Measurements from ENCODE around the gene PVR.
"Not testable (repeated sequence)": the region's sequence is repeated elsewhere in the genome, so short reads cannot be mapped to it uniquely, and the experiment has no call there.

PVR gene

DNA sequence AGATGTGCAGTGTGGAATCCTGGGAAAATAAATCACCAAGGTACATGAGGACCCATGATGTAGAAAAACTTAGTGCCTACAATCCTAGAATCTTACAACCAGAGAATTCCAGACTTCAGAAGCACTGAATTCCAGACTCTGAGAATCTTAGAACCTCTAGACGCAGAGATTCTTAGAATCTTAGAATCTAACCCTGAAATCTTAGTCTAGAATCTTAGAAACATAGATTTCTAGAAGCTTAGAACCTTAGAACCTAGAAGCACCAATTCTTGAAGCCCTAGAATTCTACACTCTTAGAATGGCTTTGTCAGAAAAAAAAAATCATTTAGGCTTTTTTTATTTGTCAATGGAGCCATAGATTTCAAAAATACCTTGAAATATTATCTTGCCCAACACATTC is 61.3 kb downstream of the PVR start:
- H3K36me3 Mint-ChIP-seq: no peaks in the 10 kb centered on the region
- no peaks in the 10 kb centered on the region for H3K4me1 Mint-ChIP-seq (ENCODE audit: low read depth)
- no peak overlapping the region for H3K27ac Mint-ChIP-seq
- H3K4me3 Mint-ChIP-seq: no peak overlapping the region
- no peaks in the 10 kb centered on the region for H3K27me3 Mint-ChIP-seq
- H3K9me3 Mint-ChIP-seq (ENCODE audit: low read depth): no peaks in the 10 kb centered on the region

DNA sequence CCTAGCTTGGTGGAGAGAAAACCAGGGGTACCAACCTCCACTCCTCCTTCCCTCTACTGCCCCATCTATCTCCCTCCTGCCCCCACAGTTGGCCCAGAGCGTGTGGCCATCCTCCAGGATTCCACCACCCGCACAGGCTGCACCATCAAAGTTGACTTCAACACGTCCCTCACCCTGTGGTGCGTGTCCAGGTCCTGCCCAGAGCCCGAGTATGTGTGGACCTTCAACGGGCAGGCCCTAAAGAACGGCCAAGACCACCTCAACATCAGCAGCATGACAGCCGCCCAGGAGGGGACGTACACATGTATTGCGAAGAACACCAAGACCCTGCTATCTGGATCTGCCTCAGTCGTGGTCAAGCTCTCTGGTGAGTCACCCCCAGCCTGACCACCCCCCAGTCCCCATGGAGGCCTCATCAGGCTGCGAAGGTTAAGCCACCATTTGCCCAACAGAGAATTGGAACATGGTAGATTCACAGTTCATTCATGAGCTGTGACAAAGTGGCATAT is 61.8 kb downstream of the PVR start:
- Mint-ChIP-seq H3K4me1 (ENCODE audit: low read depth) (peaks cover under 1% of the 10 kb centered on the region), H3K27ac (no peak overlapping the region), H3K9me3 (ENCODE audit: low read depth) (no peaks in the 10 kb centered on the region), H3K36me3 (no peaks in the 10 kb centered on the region), H3K27me3 (no peaks in the 10 kb centered on the region), H3K4me3 (no peak overlapping the region)

DNA sequence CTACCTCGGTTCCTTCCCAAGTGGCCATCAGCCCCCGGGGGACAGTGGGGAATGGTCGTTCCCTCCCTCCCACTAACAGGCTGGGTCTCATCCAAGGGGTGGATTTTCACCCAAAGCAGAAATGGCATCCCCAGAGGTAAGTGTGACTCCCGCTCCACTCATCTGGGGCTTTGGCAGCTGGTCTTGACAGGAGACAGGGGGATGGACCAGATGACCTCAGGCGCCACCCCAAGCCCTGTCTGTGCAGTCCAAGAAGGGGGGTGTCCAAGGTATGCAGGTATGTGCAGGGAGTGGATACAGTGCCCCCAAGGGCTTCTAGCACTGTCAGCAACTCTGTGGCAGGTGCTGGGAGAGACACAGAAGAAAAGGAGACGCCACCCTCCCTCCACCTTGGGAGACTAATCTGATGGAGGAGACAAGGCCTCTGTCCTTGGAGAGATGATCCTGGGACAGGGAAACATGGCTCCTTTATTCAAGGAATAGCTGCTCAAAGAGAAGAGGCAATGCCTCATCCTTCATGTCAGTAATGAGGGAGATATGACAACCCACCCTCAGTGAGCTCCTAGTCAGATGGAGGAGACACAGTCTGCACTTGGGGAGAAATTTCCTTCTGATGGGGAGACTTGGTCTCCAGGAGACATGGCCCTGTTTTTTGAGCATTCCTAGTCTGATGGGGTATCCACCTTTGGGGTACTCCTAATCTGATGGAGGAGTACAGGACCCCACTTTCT is 63.0 kb downstream of the PVR start:
- peaks cover 4% of the 10 kb centered on the region for H3K4me1 Mint-ChIP-seq (ENCODE audit: low read depth)
- no peaks in the 10 kb centered on the region for H3K27me3 Mint-ChIP-seq
- no peak overlapping the region for H3K4me3 Mint-ChIP-seq
- no peaks in the 10 kb centered on the region for H3K36me3 Mint-ChIP-seq
- H3K27ac Mint-ChIP-seq: no peak overlapping the region
- H3K9me3 Mint-ChIP-seq (ENCODE audit: low read depth): no peaks in the 10 kb centered on the region

DNA sequence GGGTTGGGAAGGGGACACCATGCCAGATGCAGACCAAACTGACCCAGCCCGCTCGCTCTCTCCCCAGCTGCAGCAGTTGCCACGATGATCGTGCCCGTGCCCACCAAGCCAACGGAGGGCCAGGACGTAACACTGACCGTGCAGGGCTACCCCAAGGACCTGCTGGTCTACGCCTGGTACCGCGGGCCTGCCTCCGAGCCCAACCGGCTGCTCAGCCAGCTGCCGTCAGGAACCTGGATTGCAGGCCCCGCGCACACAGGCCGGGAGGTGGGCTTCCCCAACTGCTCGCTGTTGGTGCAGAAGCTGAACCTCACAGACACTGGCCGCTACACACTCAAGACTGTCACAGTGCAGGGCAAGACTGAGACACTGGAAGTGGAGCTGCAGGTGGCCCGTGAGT is 64.1 kb downstream of the PVR start:
- no peaks in the 10 kb centered on the region for H3K36me3 Mint-ChIP-seq
- peaks cover 4% of the 10 kb centered on the region for H3K4me1 Mint-ChIP-seq (ENCODE audit: low read depth)
- no peaks in the 10 kb centered on the region for H3K27me3 Mint-ChIP-seq
- no peak overlapping the region for H3K4me3 Mint-ChIP-seq
- no peak overlapping the region for H3K27ac Mint-ChIP-seq
- H3K9me3 Mint-ChIP-seq (ENCODE audit: low read depth): no peaks in the 10 kb centered on the region

DNA sequence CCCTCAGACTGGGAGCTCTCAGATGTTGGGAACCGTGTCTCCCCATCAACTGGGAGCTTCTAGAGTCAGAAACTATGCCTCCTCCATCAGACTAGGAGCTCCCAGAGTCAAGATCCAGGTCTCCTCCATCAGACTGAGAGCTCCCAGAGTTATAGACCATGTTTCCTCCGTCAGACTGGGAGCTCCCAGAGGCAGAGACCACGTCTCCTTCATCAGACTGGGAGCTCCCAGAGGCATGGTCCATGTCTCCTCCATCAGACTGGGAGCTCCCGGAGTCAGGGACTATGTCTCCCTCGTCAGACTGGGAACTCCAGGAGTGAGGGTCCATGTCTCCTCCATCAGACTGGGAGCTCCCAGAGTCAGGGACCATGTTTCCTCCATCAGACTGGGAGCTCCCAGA is 65.2 kb downstream of the PVR start:
- Mint-ChIP-seq H3K4me3 (no peak overlapping the region), H3K36me3 (no peaks in the 10 kb centered on the region), H3K27ac (no peak overlapping the region), H3K4me1 (ENCODE audit: low read depth) (peaks cover 4% of the 10 kb centered on the region), H3K9me3 (ENCODE audit: low read depth) (no peaks in the 10 kb centered on the region), H3K27me3 (no peaks in the 10 kb centered on the region)

DNA sequence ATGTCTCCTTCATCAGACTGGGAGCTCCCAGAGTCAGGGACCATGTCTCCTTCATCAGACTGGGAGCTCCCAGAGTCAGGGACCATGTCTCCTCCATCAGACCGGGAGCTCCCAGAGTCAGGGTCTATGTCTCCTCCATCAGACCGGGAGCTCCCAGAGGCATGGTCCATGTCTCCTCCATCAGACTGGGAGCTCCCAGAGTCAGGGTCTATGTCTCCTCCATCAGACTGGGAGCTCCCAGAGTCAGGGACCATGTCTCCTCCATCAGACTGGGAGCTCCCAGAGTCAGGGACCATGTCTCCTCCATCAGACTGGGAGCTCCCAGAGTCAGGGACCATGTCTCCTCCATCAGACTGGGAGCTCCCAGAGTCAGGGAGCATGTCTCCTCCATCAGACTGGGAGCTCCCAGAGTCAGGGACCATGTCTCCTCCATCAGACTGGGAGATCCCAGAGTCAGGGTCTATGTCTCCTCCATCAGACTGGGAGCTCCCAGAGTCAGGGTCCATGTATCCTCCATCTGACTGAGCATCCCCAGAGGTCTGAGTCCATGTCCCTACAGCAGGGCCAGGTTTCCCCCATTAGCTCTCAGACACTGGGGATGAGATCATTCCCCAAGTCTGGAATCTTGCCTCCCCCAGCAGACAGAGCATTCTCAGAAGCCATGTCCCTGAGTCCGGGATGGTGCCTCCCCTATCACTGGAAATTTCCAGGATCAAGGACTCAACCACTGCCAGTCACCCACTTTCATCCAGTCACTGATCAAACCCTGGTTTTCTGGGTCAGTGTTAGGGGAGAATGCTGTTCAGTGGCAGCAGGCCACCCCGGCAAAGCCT is 65.9 kb downstream of the PVR start:
- H3K4me3 Mint-ChIP-seq; H3K27me3 Mint-ChIP-seq; H3K4me1 Mint-ChIP-seq (ENCODE audit: low read depth); H3K36me3 Mint-ChIP-seq; H3K9me3 Mint-ChIP-seq (ENCODE audit: low read depth); H3K27ac Mint-ChIP-seq: not testable (repeated sequence)

DNA sequence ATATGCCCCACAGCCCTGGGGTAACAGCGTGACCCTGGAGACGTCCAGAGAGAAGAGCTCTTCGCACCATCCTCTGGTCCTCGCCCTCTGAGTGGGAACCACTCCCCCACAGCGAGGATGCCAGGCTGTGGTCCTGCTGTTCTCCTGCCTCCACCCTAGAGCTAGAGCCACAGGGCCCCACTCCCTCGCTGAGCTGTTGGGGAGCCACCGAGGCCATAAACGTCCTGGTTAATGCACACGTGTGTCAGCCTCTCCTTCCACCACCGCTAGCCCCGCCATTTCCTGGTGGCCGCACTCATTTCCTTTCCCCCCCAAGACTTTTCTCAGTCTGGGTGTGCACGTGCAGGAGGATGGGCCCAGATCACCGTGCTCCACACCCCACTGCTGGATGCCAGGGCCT is 66.8 kb downstream of the PVR start:
- Mint-ChIP-seq H3K36me3 (peaks cover 3% of the 10 kb centered on the region), H3K27ac (no peak overlapping the region), H3K4me3 (no peak overlapping the region), H3K9me3 (ENCODE audit: low read depth) (peaks cover 6% of the 10 kb centered on the region), H3K4me1 (ENCODE audit: low read depth) (peaks cover 4% of the 10 kb centered on the region), H3K27me3 (no peaks in the 10 kb centered on the region)

DNA sequence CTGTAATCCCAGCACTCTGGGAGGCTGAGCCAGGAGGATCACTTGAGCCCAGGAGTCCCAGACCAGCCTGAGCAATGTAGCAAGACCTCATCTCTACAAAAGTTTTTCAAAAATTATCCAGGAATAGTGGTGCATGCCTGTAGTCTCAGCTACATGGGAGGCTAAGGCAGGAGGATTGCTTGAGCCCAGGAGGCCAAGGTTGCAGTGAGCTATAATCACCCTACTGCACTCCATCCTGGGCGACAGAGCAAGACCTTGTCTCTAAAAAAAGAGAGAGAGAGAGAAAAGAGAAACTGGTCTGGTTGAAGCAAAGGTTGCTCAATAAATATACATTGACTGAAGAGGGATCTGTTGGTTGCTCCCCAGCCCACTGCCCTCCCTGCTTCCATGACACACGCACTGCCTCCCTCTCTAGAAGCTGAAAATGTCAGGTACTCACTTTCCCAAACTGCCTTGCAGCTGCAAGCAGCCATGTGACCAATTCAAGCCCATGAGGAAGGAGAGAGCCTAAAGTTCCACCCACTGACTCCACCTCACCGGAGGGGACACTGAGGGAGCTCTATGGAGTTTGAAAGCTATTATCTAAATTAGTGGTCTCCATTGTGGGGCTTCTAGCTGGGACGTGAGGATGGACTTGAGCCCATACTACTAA is 69.3 kb downstream of the PVR start:
- Mint-ChIP-seq H3K27ac (no peak overlapping the region), H3K9me3 (ENCODE audit: low read depth) (peaks cover 9% of the 10 kb centered on the region), H3K4me3 (no peak overlapping the region), H3K4me1 (ENCODE audit: low read depth) (peaks cover 4% of the 10 kb centered on the region), H3K36me3 (peaks cover 3% of the 10 kb centered on the region), H3K27me3 (no peaks in the 10 kb centered on the region)
